ENCODE results near the gene GPR173.

GPR173 gene

GRCh38 chrX:53039236-53039635, 9.4 kb upstream of the GPR173 start:
- Mint-ChIP-seq H3K36me3 (ENCODE audit: low read depth) (no peaks in the 10 kb centered on the region), H3K27me3 (ENCODE audit: low read depth) (peaks cover 5% of the 10 kb centered on the region), H3K9me3 (no peaks in the 10 kb centered on the region), H3K27ac (no peak overlapping the region), H3K4me1 (ENCODE audit: low read depth) (no peaks in the 10 kb centered on the region), H3K4me3 (no peak overlapping the region)
- DNase-seq (ENCODE audit: low spot score), result no peak

- DNase-seq (ENCODE audit: low spot score), result no peak
- no peaks in the 10 kb centered on the region for H3K4me1 Mint-ChIP-seq (ENCODE audit: low read depth)
- no peak overlapping the region for H3K27ac Mint-ChIP-seq
- H3K27me3 Mint-ChIP-seq (ENCODE audit: low read depth), result peaks cover 20% of the 10 kb centered on the region
- H3K4me3 Mint-ChIP-seq, result no peak overlapping the region
- H3K36me3 Mint-ChIP-seq (ENCODE audit: low read depth), result no peaks in the 10 kb centered on the region
- no peaks in the 10 kb centered on the region for H3K9me3 Mint-ChIP-seq
Observed at GRCh38 chrX:53044995-53045394, 3.6 kb upstream of the GPR173 start.

- Mint-ChIP-seq H3K27ac (no peak overlapping the region), H3K27me3 (ENCODE audit: low read depth) (peaks cover 18% of the 10 kb centered on the region)
Observed at GRCh38 chrX:53047228-53047627, 1.4 kb upstream of the GPR173 start.

GRCh38 chrX:53049127-53049517, 533 bp downstream of the GPR173 start:
- Mint-ChIP-seq H3K4me1 (ENCODE audit: low read depth) (peaks cover 2% of the 10 kb centered on the region), H3K36me3 (ENCODE audit: low read depth) (no peaks in the 10 kb centered on the region), H3K27ac (no peak overlapping the region), H3K27me3 (ENCODE audit: low read depth) (peaks cover 18% of the 10 kb centered on the region), H3K4me3 (no peak overlapping the region), H3K9me3 (no peaks in the 10 kb centered on the region)
- no peak for DNase-seq (ENCODE audit: low spot score)

More at GRCh38 chrX:53047228-53047627, 1.4 kb upstream of the GPR173 start:
- Mint-ChIP-seq H3K4me1 (ENCODE audit: low read depth) (no peaks in the 10 kb centered on the region), H3K36me3 (ENCODE audit: low read depth) (no peaks in the 10 kb centered on the region), H3K4me3 (no peak overlapping the region), H3K9me3 (no peaks in the 10 kb centered on the region)
- DNase-seq (ENCODE audit: low spot score), result no peak

- Mint-ChIP-seq H3K4me3 (no peak overlapping the region), H3K27me3 (ENCODE audit: low read depth) (peaks cover 12% of the 10 kb centered on the region), H3K36me3 (ENCODE audit: low read depth) (no peaks in the 10 kb centered on the region), H3K4me1 (ENCODE audit: low read depth) (peaks cover 2% of the 10 kb centered on the region), H3K9me3 (no peaks in the 10 kb centered on the region), H3K27ac (no peak overlapping the region)
- DNase-seq (ENCODE audit: low spot score), result no peak
Observed at GRCh38 chrX:53050841-53051240, 2.3 kb downstream of the GPR173 start.

GRCh38 chrX:53055244-53055849, 6.8 kb downstream of the GPR173 start:
- no peak overlapping the region for H3K4me3 Mint-ChIP-seq
- H3K4me1 Mint-ChIP-seq (ENCODE audit: low read depth), result peaks cover 2% of the 10 kb centered on the region
- no peaks in the 10 kb centered on the region for H3K9me3 Mint-ChIP-seq

GRCh38 chrX:53056292-53056691, 7.7 kb downstream of the GPR173 start:
- H3K27me3 Mint-ChIP-seq (ENCODE audit: low read depth), result no peaks in the 10 kb centered on the region
- no peak for DNase-seq (ENCODE audit: low spot score)
- no peak overlapping the region for H3K4me3 Mint-ChIP-seq
- no peaks in the 10 kb centered on the region for H3K36me3 Mint-ChIP-seq (ENCODE audit: low read depth)
- H3K9me3 Mint-ChIP-seq, result no peaks in the 10 kb centered on the region
- H3K4me1 Mint-ChIP-seq (ENCODE audit: low read depth), result peaks cover 2% of the 10 kb centered on the region
- no peak overlapping the region for H3K27ac Mint-ChIP-seq

More at GRCh38 chrX:53055244-53055849, 6.8 kb downstream of the GPR173 start:
- no peaks in the 10 kb centered on the region for H3K36me3 Mint-ChIP-seq (ENCODE audit: low read depth)
- H3K27me3 Mint-ChIP-seq (ENCODE audit: low read depth), result no peaks in the 10 kb centered on the region
- no peak for DNase-seq (ENCODE audit: low spot score)
- no peak overlapping the region for H3K27ac Mint-ChIP-seq

- H3K36me3 Mint-ChIP-seq (ENCODE audit: low read depth), result no peaks in the 10 kb centered on the region
- H3K9me3 Mint-ChIP-seq, result no peaks in the 10 kb centered on the region
- DNase-seq (ENCODE audit: low spot score), result no peak
- H3K4me1 Mint-ChIP-seq (ENCODE audit: low read depth), result no peaks in the 10 kb centered on the region
- H3K4me3 Mint-ChIP-seq, result no peak overlapping the region
- peaks cover 4% of the 10 kb centered on the region for H3K27me3 Mint-ChIP-seq (ENCODE audit: low read depth)
- H3K27ac Mint-ChIP-seq, result no peak overlapping the region
Observed at GRCh38 chrX:53065104-53065503, 16.5 kb downstream of the GPR173 start.

GRCh38 chrX:53071064-53071463, 22.5 kb downstream of the GPR173 start:
- H3K9me3 Mint-ChIP-seq, result no peaks in the 10 kb centered on the region
- H3K27me3 Mint-ChIP-seq (ENCODE audit: low read depth), result peaks cover 4% of the 10 kb centered on the region
- peaks cover 18% of the 10 kb centered on the region for H3K4me1 Mint-ChIP-seq (ENCODE audit: low read depth)
- no peak overlapping the region for H3K27ac Mint-ChIP-seq
- DNase-seq (ENCODE audit: low spot score), result no peak
- no peaks in the 10 kb centered on the region for H3K36me3 Mint-ChIP-seq (ENCODE audit: low read depth)
- peak overlapping the region; percentile 90 for H3K4me3 Mint-ChIP-seq

GRCh38 chrX:53071604-53072417, 23.2 kb downstream of the GPR173 start:
- Mint-ChIP-seq H3K27ac (peak overlapping the region; percentile 77), H3K4me3 (peak overlapping the region; percentile 90), H3K4me1 (ENCODE audit: low read depth) (peaks cover 19% of the 10 kb centered on the region), H3K9me3 (no peaks in the 10 kb centered on the region), H3K27me3 (ENCODE audit: low read depth) (peaks cover 4% of the 10 kb centered on the region), H3K36me3 (ENCODE audit: low read depth) (no peaks in the 10 kb centered on the region)
- peak; percentile 46 for DNase-seq (ENCODE audit: low spot score)

GRCh38 chrX:53072418-53073114, 24.0 kb downstream of the GPR173 start:
- Mint-ChIP-seq H3K4me3 (peak overlapping the region; percentile 90), H3K36me3 (ENCODE audit: low read depth) (no peaks in the 10 kb centered on the region), H3K27me3 (ENCODE audit: low read depth) (no peaks in the 10 kb centered on the region), H3K27ac (peak overlapping the region; percentile 77), H3K4me1 (ENCODE audit: low read depth) (peaks cover 19% of the 10 kb centered on the region), H3K9me3 (no peaks in the 10 kb centered on the region)
- no peak for DNase-seq (ENCODE audit: low spot score)

- H3K27ac Mint-ChIP-seq, result no peak overlapping the region
- peak overlapping the region; percentile 72 for H3K4me3 Mint-ChIP-seq
- no peaks in the 10 kb centered on the region for H3K9me3 Mint-ChIP-seq
Observed at GRCh38 chrX:53073115-53073586, 24.6 kb downstream of the GPR173 start.

GRCh38 chrX:53075011-53075410, 26.4 kb downstream of the GPR173 start:
- H3K27ac Mint-ChIP-seq, result no peak overlapping the region
- no peaks in the 10 kb centered on the region for H3K27me3 Mint-ChIP-seq (ENCODE audit: low read depth)
- no peaks in the 10 kb centered on the region for H3K9me3 Mint-ChIP-seq
- H3K4me3 Mint-ChIP-seq, result no peak overlapping the region
- no peak for DNase-seq (ENCODE audit: low spot score)
- H3K36me3 Mint-ChIP-seq (ENCODE audit: low read depth), result no peaks in the 10 kb centered on the region
- peaks cover 19% of the 10 kb centered on the region for H3K4me1 Mint-ChIP-seq (ENCODE audit: low read depth)

More at GRCh38 chrX:53073115-53073586, 24.6 kb downstream of the GPR173 start:
- H3K4me1 Mint-ChIP-seq (ENCODE audit: low read depth), result peaks cover 19% of the 10 kb centered on the region
- H3K36me3 Mint-ChIP-seq (ENCODE audit: low read depth), result no peaks in the 10 kb centered on the region
- no peak for DNase-seq (ENCODE audit: low spot score)
- no peaks in the 10 kb centered on the region for H3K27me3 Mint-ChIP-seq (ENCODE audit: low read depth)

- Mint-ChIP-seq H3K4me1 (ENCODE audit: low read depth) (peaks cover 22% of the 10 kb centered on the region), H3K27ac (no peak overlapping the region), H3K9me3 (no peaks in the 10 kb centered on the region), H3K27me3 (ENCODE audit: low read depth) (no peaks in the 10 kb centered on the region), H3K4me3 (no peak overlapping the region), H3K36me3 (ENCODE audit: low read depth) (no peaks in the 10 kb centered on the region)
- no peak for DNase-seq (ENCODE audit: low spot score)
Observed at GRCh38 chrX:53076671-53077070, 28.1 kb downstream of the GPR173 start.

All from T-helper 2 cell treated with Interferon-gamma antibody and Interleukin-4, amounts not matched to agents 5 μg/mL and 100 μg/mL, for 36 hours (primary cell).